Activated CD8-positive, alpha-beta memory T cell treated with anti-CD3 and anti-CD28 coated beads for 24 hours (primary cell): Measurements from ENCODE around the gene LMAN2.
A peak's percentile ranks its signal among the peaks of the same experiment; 100 is the strongest.

Experiments used
- DNase-seq: peaks from one replicate; pipeline ENCODE4 v3.0.0-alpha.2; 2020

The LMAN2 gene

GRCh38 chr5:177304392-177305119 is 46.9 kb downstream of the LMAN2 start:
- peak; percentile 69 for DNase-seq

- no peak for DNase-seq
Measured at GRCh38 chr5:177303925-177304391, 47.5 kb downstream of the LMAN2 start.

- peak; percentile 94 for DNase-seq
Measured at GRCh38 chr5:177303121-177303924, 48.1 kb downstream of the LMAN2 start, which contains the start of the genes PRELID1 and RAB24. Gene PRELID1, plus strand, starts transcription at chr5:177303799. Its CDS starts 187 bp downstream, at chr5:177303986. Gene RAB24, minus strand, starts transcription at chr5:177303719. Its CDS starts 431 bp downstream, at chr5:177303288.

GRCh38 chr5:177302354-177303110 is 48.9 kb downstream of the LMAN2 start:
- no peak for DNase-seq

GRCh38 chr5:177301503-177302165 is 49.8 kb downstream of the LMAN2 start:
- DNase-seq: no peak

GRCh38 chr5:177300951-177301350 is 50.5 kb downstream of the LMAN2 start:
- no peak for DNase-seq

GRCh38 chr5:177300236-177300880 is 51.1 kb downstream of the LMAN2 start:
- DNase-seq: no peak

- no peak for DNase-seq
Measured at GRCh38 chr5:177299697-177300096, 51.8 kb downstream of the LMAN2 start.

- DNase-seq: no peak
Measured at GRCh38 chr5:177297922-177298321, 53.5 kb downstream of the LMAN2 start.

GRCh38 chr5:177296581-177296980 is 54.9 kb downstream of the LMAN2 start:
- no peak for DNase-seq

- DNase-seq: no peak
Measured at GRCh38 chr5:177295924-177296323, 55.5 kb downstream of the LMAN2 start.

GRCh38 chr5:177294632-177295031 is 56.8 kb downstream of the LMAN2 start:
- no peak for DNase-seq

- DNase-seq: no peak
Measured at GRCh38 chr5:177293819-177294581, 57.5 kb downstream of the LMAN2 start.

GRCh38 chr5:177291735-177292134 is 59.7 kb downstream of the LMAN2 start:
- no peak for DNase-seq

GRCh38 chr5:177290816-177291596 is 60.5 kb downstream of the LMAN2 start:
- DNase-seq: no peak

- DNase-seq: no peak
Measured at GRCh38 chr5:177288191-177288590, 63.3 kb downstream of the LMAN2 start.
